HFF-Myc (cell line): Measurements from ENCODE around the gene SMNDC1.
"Not testable (repeated sequence)": the region's sequence is repeated elsewhere in the genome, so short reads cannot be mapped to it uniquely, and the experiment has no call there.

Experiments
- DNase-seq: peaks from one replicate; pipeline ENCODE4 v3.0.0-alpha.2; 2011; ENCODE audit warnings: low read depth; ENCODE audit errors: extremely low read depth
- H3K4me3 ChIP-seq: replicated peaks from 2 replicates; pipeline ENCODE4 v1.5.1; 2011; ENCODE audit warnings: low read depth, mild to moderate bottlenecking, control low read depth, low read length
- CTCF ChIP-seq: IDR thresholded peaks from 2 replicates; pipeline ENCODE4 v1.5.1; 2012; ENCODE audit warnings: mild to moderate bottlenecking, low read depth, low read length, control low read depth; ENCODE audit errors: missing control alignments

Gene SMNDC1

GRCh38 chr10:110259317-110259716 is 45.4 kb downstream of the SMNDC1 start:
- TF ChIP-seq CTCF, result no peak
- DNase-seq, result no peak
- no peak overlapping the region for H3K4me3 ChIP-seq

GRCh38 chr10:110258542-110258941 is 46.2 kb downstream of the SMNDC1 start:
- DNase-seq, result no peak
- no peak for TF ChIP-seq CTCF
- H3K4me3 ChIP-seq, result no peak overlapping the region

GRCh38 chr10:110254467-110254866 is 50.3 kb downstream of the SMNDC1 start:
- no peak for TF ChIP-seq CTCF
- DNase-seq, result no peak
- no peak overlapping the region for H3K4me3 ChIP-seq

- no peak for DNase-seq
- no peak for TF ChIP-seq CTCF
- no peak overlapping the region for H3K4me3 ChIP-seq
Measured at GRCh38 chr10:110252151-110252550, 52.6 kb downstream of the SMNDC1 start.

GRCh38 chr10:110251392-110251791 is 53.3 kb downstream of the SMNDC1 start:
- H3K4me3 ChIP-seq, result not testable (repeated sequence)

GRCh38 chr10:110249489-110249888 is 55.2 kb downstream of the SMNDC1 start:
- not testable (repeated sequence) for DNase-seq, H3K4me3 ChIP-seq

More at GRCh38 chr10:110251392-110251791, 53.3 kb downstream of the SMNDC1 start:
- not testable (repeated sequence) for DNase-seq

- not testable (repeated sequence) for H3K4me3 ChIP-seq, DNase-seq
Measured at GRCh38 chr10:110247833-110248232, 56.9 kb downstream of the SMNDC1 start.

- no peak for TF ChIP-seq CTCF
- DNase-seq, result no peak
- H3K4me3 ChIP-seq, result no peak overlapping the region
Measured at GRCh38 chr10:110244550-110244949, 60.2 kb downstream of the SMNDC1 start.

- no peak for TF ChIP-seq CTCF
- no peak overlapping the region for H3K4me3 ChIP-seq
- DNase-seq, result no peak
Measured at GRCh38 chr10:110242511-110242910, 62.2 kb downstream of the SMNDC1 start.
